ENCODE results near the gene RIPOR2.

Gene RIPOR2

GRCh38 chr6:24802271-24803059 is 133.3 kb downstream of the RIPOR2 start:
- no peak for TF ChIP-seq CTCF (IDR thresholded peaks at IDR 0.05; ENCODE audit: low read depth, low read length, missing control alignments)
- no peak for DNase-seq (ENCODE audit: extremely low read depth, low read depth)
- no peak overlapping the region for H3K4me3 ChIP-seq (replicated peaks; ENCODE audit: low read depth, low read length)

- DNase-seq (ENCODE audit: extremely low read depth, low read depth): no peak
- TF ChIP-seq CTCF (IDR thresholded peaks at IDR 0.05; ENCODE audit: low read depth, low read length, missing control alignments): no peak
- no peak overlapping the region for H3K4me3 ChIP-seq (replicated peaks; ENCODE audit: low read depth, low read length)
These were observed 136.2 kb downstream of the RIPOR2 start for GRCh38 chr6:24799541-24799915.

GRCh38 chr6:24798740-24799540 is 136.8 kb downstream of the RIPOR2 start, which contains the start of gene ARMH2:
ARMH2 (minus strand) TSS chr6:24798917; CDS start chr6:24798857, 60 bp downstream.
- TF ChIP-seq CTCF (IDR thresholded peaks at IDR 0.05; ENCODE audit: low read depth, low read length, missing control alignments): no peak
- no peak within 1 kb of the TSS for H3K4me3 ChIP-seq (replicated peaks; ENCODE audit: low read depth, low read length)
- no peak for DNase-seq (ENCODE audit: extremely low read depth, low read depth)

- H3K4me3 ChIP-seq (replicated peaks; ENCODE audit: low read depth, low read length): no peak overlapping the region
- no peak for DNase-seq (ENCODE audit: extremely low read depth, low read depth)
These were observed 138.1 kb downstream of the RIPOR2 start for GRCh38 chr6:24797596-24798216.

GRCh38 chr6:24796616-24797290 is 139.0 kb downstream of the RIPOR2 start:
- TF ChIP-seq CTCF (IDR thresholded peaks at IDR 0.05; ENCODE audit: low read depth, low read length, missing control alignments): no peak
- H3K4me3 ChIP-seq (replicated peaks; ENCODE audit: low read depth, low read length): no peak overlapping the region
- no peak for DNase-seq (ENCODE audit: extremely low read depth, low read depth)

More at GRCh38 chr6:24797596-24798216, 138.1 kb downstream of the RIPOR2 start:
- no peak for TF ChIP-seq CTCF (IDR thresholded peaks at IDR 0.05; ENCODE audit: low read depth, low read length, missing control alignments)

GRCh38 chr6:24795106-24795505 is 140.7 kb downstream of the RIPOR2 start:
- no peak for DNase-seq (ENCODE audit: extremely low read depth, low read depth)
- TF ChIP-seq CTCF (IDR thresholded peaks at IDR 0.05; ENCODE audit: low read depth, low read length, missing control alignments): no peak
- H3K4me3 ChIP-seq (replicated peaks; ENCODE audit: low read depth, low read length): no peak overlapping the region

Data from HFF-Myc (cell line).